H1 (cell line): Measurements from ENCODE around the gene B9D2. TPM values are rescaled to one million over a fixed set of nuclear protein-coding genes. Genes with fewer than 3 reads are reported as not detected.

Experiments used
- CTCF ChIA-PET: fragments of 300-600 bp; sonication (Branson Sonifier 250); formaldehyde crosslinking; loops from one replicate; lab custom pipeline; 2021; ENCODE audit not compliant: partially characterized antibody; lab: Charles Lee
- POLR2A ChIA-PET: fragments of 300-600 bp; sonication (Branson Sonifier 250); formaldehyde crosslinking; loops from one replicate; lab custom pipeline; 2021; ENCODE audit warnings: inconsistent platforms; ENCODE audit not compliant: partially characterized antibody; lab: Charles Lee
- DNase-seq, 2 experiments: peaks; one replicate each; pipeline versions ENCODE4 v3.0.0 to v3.0.0-alpha.2; 2010 to 2022; ENCODE audit warnings: low spot score in 2 of 2, low read depth in 1 of 2, mixed read lengths in 1 of 2
- FAIRE-seq: peaks from 2 replicates; lab custom pipeline; 2011; peaks lifted over from hg19 to GRCh38; lab: Jason Lieb, UNC
- H2AFZ ChIP-seq: 2 replicates; pipeline ENCODE4 v1.8.1; 2012; ENCODE audit warnings: low read length, inconsistent platforms
- H2AK5ac ChIP-seq: 2 replicates; pipeline ENCODE4 v1.6.1; 2013; ENCODE audit warnings: low read depth, low read length
- H2BK120ac ChIP-seq: replicated peaks from 2 replicates; pipeline ENCODE3; 2013; ENCODE audit warnings: low read depth, low read length, inconsistent platforms
- H2BK12ac ChIP-seq: 2 replicates; pipeline ENCODE4 v1.6.1; 2013; ENCODE audit warnings: low read depth, low read length
- H2BK15ac ChIP-seq: 2 replicates; pipeline ENCODE4 v1.6.1; 2013; ENCODE audit warnings: low read length
- H2BK20ac ChIP-seq: 2 replicates; pipeline ENCODE4 v1.6.1; 2013; ENCODE audit warnings: low read length
- H2BK5ac ChIP-seq: 2 replicates; pipeline ENCODE4 v1.6.1; 2013; ENCODE audit warnings: low read depth, low read length
- H3K14ac ChIP-seq: 2 replicates; pipeline ENCODE4 v1.6.1; 2013; ENCODE audit warnings: inconsistent platforms; ENCODE audit not compliant: insufficient read length
- H3K18ac ChIP-seq: 2 replicates; pipeline ENCODE4 v1.6.1; 2013; ENCODE audit warnings: low read length; ENCODE audit errors: extremely low read depth
- H3K23ac ChIP-seq: 2 replicates; pipeline ENCODE4 v1.6.1; 2013; ENCODE audit warnings: inconsistent platforms; ENCODE audit not compliant: insufficient read length
- H3K23me2 ChIP-seq: 2 replicates; pipeline ENCODE4 v1.6.1; 2013; ENCODE audit warnings: low read depth, low read length
- H3K27ac ChIP-seq: 2 replicates; pipeline ENCODE4 v1.6.1; 2011; ENCODE audit warnings: low read depth, low read length, inconsistent platforms
- H3K27me3 ChIP-seq, 4 experiments: replicated peaks in 1 of 4; 1 replicate in 1 of 4; 2 replicates in 3 of 4; pipeline versions ENCODE4 v1.6.1 to v1.8.1; 2011 to 2013; ENCODE audit warnings: low read length in 3 of 4, mild to moderate bottlenecking in 3 of 4, inconsistent platforms in 2 of 4, mixed read lengths in 2 of 4, moderate library complexity in 1 of 4; ENCODE audit not compliant: control insufficient read depth in 3 of 4, insufficient read depth in 3 of 4; ENCODE audit errors: extremely low read depth in 1 of 4
- H3K36me3 ChIP-seq, 4 experiments: 2 replicates each; pipeline versions ENCODE4 v1.6.1 to v1.8.1; 2011 to 2013; ENCODE audit warnings: mild to moderate bottlenecking in 4 of 4, low read length in 3 of 4, moderate library complexity in 2 of 4, control low read depth in 1 of 4, inconsistent platforms in 1 of 4; ENCODE audit not compliant: insufficient read depth in 4 of 4, control insufficient read depth in 2 of 4
- H3K4ac ChIP-seq: replicated peaks from 2 replicates; pipeline ENCODE3; 2013; ENCODE audit warnings: low read length, low read depth, mixed read lengths, inconsistent platforms; ENCODE audit not compliant: insufficient read length
- H3K4me1 ChIP-seq, 4 experiments: replicated peaks in 1 of 4; 1 replicate in 1 of 4; 2 replicates in 3 of 4; pipeline versions ENCODE4 v1.6.1 to v1.8.1; 2011 to 2013; ENCODE audit warnings: low read length in 3 of 4, inconsistent platforms in 2 of 4, mixed read lengths in 1 of 4; ENCODE audit not compliant: insufficient read depth in 4 of 4, control insufficient read depth in 3 of 4
- H3K4me2 ChIP-seq, 2 experiments: 2 replicates each; pipeline versions ENCODE4 v1.6.1 to v1.8.1; 2011 to 2013; ENCODE audit warnings: low read depth in 2 of 2, low read length in 2 of 2, control low read depth in 1 of 2, inconsistent platforms in 1 of 2, mild to moderate bottlenecking in 1 of 2; ENCODE audit not compliant: insufficient read depth in 1 of 2
- H3K4me3 ChIP-seq, 4 experiments: fragments of 200-600, 300-600 bp in 1 of 4; sonication (generic), shearing (Covaris generic), sonication (Bioruptor Twin) in 1 of 4; 2 replicates each; pipeline versions ENCODE4 v1.5.1 to v1.8.1; 2011 to 2016; ENCODE audit warnings: low read length in 4 of 4, low read depth in 3 of 4, control low read depth in 2 of 4, inconsistent platforms in 2 of 4, mild to moderate bottlenecking in 2 of 4, mixed read lengths in 1 of 4, moderate library complexity in 1 of 4; ENCODE audit not compliant: insufficient read depth in 2 of 4; ENCODE audit errors: extremely low read depth in 1 of 4
- H3K56ac ChIP-seq: replicated peaks from 2 replicates; pipeline ENCODE3; 2013; ENCODE audit warnings: low read depth, mild to moderate bottlenecking, mixed read lengths, low read length, inconsistent platforms; ENCODE audit not compliant: insufficient read length
- H3K79me1 ChIP-seq: 2 replicates; pipeline ENCODE4 v1.6.1; 2013; ENCODE audit warnings: low read depth, low read length, control low read depth
- H3K79me2 ChIP-seq, 2 experiments: 2 replicates each; pipeline versions ENCODE4 v1.6.1 to v1.8.1; 2012 to 2013; ENCODE audit warnings: low read length in 2 of 2, mild to moderate bottlenecking in 2 of 2, inconsistent platforms in 1 of 2; ENCODE audit not compliant: insufficient read depth in 2 of 2, control insufficient read depth in 1 of 2
- H3K9ac ChIP-seq, 4 experiments: replicated peaks in 1 of 4; 1 replicate in 1 of 4; 2 replicates in 3 of 4; pipeline versions ENCODE4 v1.6.1 to v1.8.1; 2011 to 2013; ENCODE audit warnings: low read depth in 3 of 4, low read length in 3 of 4, control low read depth in 2 of 4, mild to moderate bottlenecking in 2 of 4, moderate library complexity in 2 of 4, inconsistent platforms in 1 of 4; ENCODE audit errors: extremely low read depth in 1 of 4
- H3K9me3 ChIP-seq, 2 experiments: 2 replicates each; pipeline versions ENCODE4 v1.6.1 to v1.8.1; 2012 to 2013; ENCODE audit warnings: mild to moderate bottlenecking in 2 of 2, moderate library complexity in 2 of 2, control low read depth in 1 of 2, inconsistent platforms in 1 of 2, low read depth in 1 of 2, low read length in 1 of 2, mixed read lengths in 1 of 2; ENCODE audit not compliant: insufficient read depth in 2 of 2
- H4K20me1 ChIP-seq, 2 experiments: replicated peaks in 1 of 2; 2 replicates each; pipeline versions ENCODE3 to v1.8.1; 2011 to 2013; ENCODE audit warnings: inconsistent platforms in 2 of 2, low read length in 2 of 2, mild to moderate bottlenecking in 1 of 2; ENCODE audit not compliant: insufficient read depth in 2 of 2, control insufficient read depth in 1 of 2
- H4K5ac ChIP-seq: 2 replicates; pipeline ENCODE4 v1.6.1; 2013; ENCODE audit warnings: low read length, low read depth, mixed read lengths, inconsistent platforms; ENCODE audit not compliant: insufficient read length
- H4K8ac ChIP-seq: 2 replicates; pipeline ENCODE4 v1.8.0; 2013; ENCODE audit warnings: mild to moderate bottlenecking, moderate library complexity, low read length, inconsistent platforms; ENCODE audit not compliant: insufficient read depth; ENCODE audit errors: extremely low read depth
- H4K91ac ChIP-seq: replicated peaks from 2 replicates; pipeline ENCODE3; 2013; ENCODE audit warnings: low read length, mixed read lengths, inconsistent platforms; ENCODE audit not compliant: insufficient read length
- FOSL1 ChIP-seq: IDR thresholded peaks from 2 replicates; pipeline ENCODE4 v1.6.1; 2011; ENCODE audit warnings: mild to moderate bottlenecking, low read depth, low read length, moderate library complexity; ENCODE audit not compliant: insufficient read depth
- HDAC6 ChIP-seq: IDR thresholded peaks from one replicate; pipeline ENCODE4 v1.7.1; 2012; ENCODE audit warnings: low read depth, mild to moderate bottlenecking, inconsistent platforms, low read length, moderate library complexity
- JUND ChIP-seq: IDR thresholded peaks from 2 replicates; pipeline ENCODE4 v1.6.1; 2011; ENCODE audit warnings: mild to moderate bottlenecking, improper control_type of control experiment, low read length
- KDM5A ChIP-seq: fragments of 200-600 bp; IDR thresholded peaks from 2 replicates; pipeline ENCODE4 v1.7.1; 2012; ENCODE audit warnings: mild to moderate bottlenecking, low read length, inconsistent platforms, mixed read lengths
- PHF8 ChIP-seq: fragments of 200-600 bp; sonication (generic); conservative IDR thresholded peaks from 2 replicates; pipeline ENCODE4 v1.7.1; 2012; ENCODE audit warnings: low read depth, mild to moderate bottlenecking, inconsistent platforms, low read length, moderate library complexity
- POLR2AphosphoS5 ChIP-seq: IDR thresholded peaks from 2 replicates; pipeline ENCODE4 v1.6.1; 2011; ENCODE audit warnings: low read depth, low read length
- SAP30 ChIP-seq: fragments of 300-600 bp; sonication (generic); IDR thresholded peaks from 2 replicates; pipeline ENCODE4 v1.7.1; 2012; ENCODE audit warnings: low read length, moderate library complexity, mild to moderate bottlenecking, inconsistent platforms; ENCODE audit not compliant: insufficient read depth, insufficient replicate concordance
- SIX5 ChIP-seq: IDR thresholded peaks from 2 replicates; pipeline ENCODE4 v1.6.1; 2011; ENCODE audit warnings: mild to moderate bottlenecking, low read depth, low read length
- TCF12 ChIP-seq: IDR thresholded peaks from 2 replicates; pipeline ENCODE4 v1.6.1; 2011; ENCODE audit warnings: low read depth, mild to moderate bottlenecking, low read length
- WGBS, 2 experiments: shearing (Covaris generic) in 1 of 2; methylation state at CpG; one replicate each; pipeline versions ENCODE4 v1.1.6 to v1.1.7; 2013 to 2015; ENCODE audit warnings: low lambda C conversion rate in 2 of 2, mixed read lengths in 2 of 2, inconsistent platforms in 1 of 2, low coverage in 1 of 2, missing lambda C conversion rate in 1 of 2; ENCODE audit not compliant: insufficient replicate concordance in 2 of 2, insufficient coverage in 1 of 2, insufficient read length in 1 of 2; ENCODE audit errors: extremely low coverage in 1 of 2, missing lambda C conversion rate in 1 of 2; 5-methylcytosine and 5-hydroxymethylcytosine counted together
- polyA plus RNA-seq, 7 experiments: library from polyadenylated mRNA; depleted of rRNA in 3 of 7; stranded (reverse) in 5 of 7; unstranded in 2 of 7; fragments of >200 nt in 5 of 7; fragments of 200-250 nt in 2 of 7; gene quantifications; 1 replicate in 5 of 7; 2 replicates in 1 of 7; 4 replicates in 1 of 7; pipeline versions ENCODE4 v1.2.1 to v1.2.3, GENCODE V29; 2011 to 2013; ENCODE audit warnings: missing spikeins in 2 of 7, mixed read lengths in 2 of 7
- total RNA-seq: library from RNA; stranded (reverse); fragmentation: NEBNext Ultra II Directional; extraction: Animal tissue kit (Norgen Biotek cat#: 25700); gene quantifications from 2 replicates; pipeline ENCODE4 v1.2.1, GENCODE V29; 2021
- TF ChIP-seq, protein P1 (sequence below): IDR thresholded peaks from 2 replicates; pipeline ENCODE4 v1.6.1; 2011; ENCODE audit warnings: low read length, improper control_type of control experiment

B9D2 gene
- total and polyA plus RNA-seq, 2 of the 8 experiments (the other 6 are each of a cell fraction or from before 2014, with no cell fraction given): 4.9 to 6.3 TPM

DNA sequence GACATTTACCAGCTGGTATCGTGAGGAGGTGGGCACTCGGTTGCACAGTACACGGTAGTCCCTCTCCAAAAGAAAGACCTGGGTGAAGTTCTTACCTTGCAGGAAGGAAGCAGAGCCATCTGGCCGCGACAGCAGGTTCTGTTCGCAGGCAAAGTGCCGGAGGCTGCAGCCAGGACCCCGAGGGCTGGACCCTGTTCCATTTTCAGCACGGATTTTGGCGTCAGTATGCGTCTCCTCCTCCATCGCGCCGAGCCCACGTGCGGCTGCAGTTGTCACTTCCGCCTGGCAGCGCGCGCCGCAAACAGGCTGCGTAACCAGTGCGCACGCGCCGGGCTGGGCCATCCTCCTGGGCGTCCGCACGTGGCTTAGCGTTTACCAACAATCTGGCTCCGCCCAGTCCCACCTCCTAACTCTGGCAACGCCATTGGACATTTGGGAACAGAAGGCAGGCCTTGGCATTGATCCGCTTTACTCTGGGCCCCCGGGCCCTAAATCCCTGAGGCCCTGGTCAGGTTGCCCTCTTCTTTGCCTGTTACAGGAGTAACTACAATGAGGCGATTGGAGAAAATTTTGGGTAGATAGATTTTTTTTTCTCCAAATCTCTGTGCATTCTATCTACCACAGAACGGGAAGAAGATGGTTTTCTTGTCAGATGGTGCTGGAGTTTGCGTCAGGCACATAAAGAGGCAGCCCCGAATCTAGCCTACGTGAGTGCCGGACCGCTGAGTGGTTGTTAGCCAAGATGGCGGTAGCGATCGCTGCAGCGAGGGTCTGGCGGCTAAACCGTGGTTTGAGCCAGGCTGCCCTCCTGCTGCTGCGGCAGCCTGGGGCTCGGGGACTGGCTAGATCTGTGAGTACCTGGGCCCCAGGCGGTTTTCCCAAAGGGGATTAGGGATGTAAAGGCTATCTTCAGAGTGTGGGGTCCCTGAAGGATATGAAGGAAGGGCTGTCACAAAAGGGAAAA, 33.4 kb upstream of the B9D2 start, which contains the start of the genes BCKDHA and EXOSC5:
Gene BCKDHA (plus strand): TSS at position 733 of the 964 bp plus-strand sequence. CDS start 10 bp downstream, at position 743.
Gene EXOSC5 (minus strand): TSS at position 274 of the 964 bp plus-strand sequence. CDS start 31 bp downstream, at position 243.
- Histone ChIP-seq H3K9ac (peak within 1 kb of the TSS; percentile 84 to 96 (median 89)), H3K4me3 (peak within 1 kb of the TSS; percentile 85 to 99 (median 98)), H3K79me1 (peaks cover 10% of the 10 kb centered on the region; the same call in 1 of the 2 replicates), H3K23ac (no peak within 1 kb of the TSS), H2AFZ (peak within 1 kb of the TSS; percentile 82), H3K18ac (peak within 1 kb of the TSS; percentile 73; the same call in 1 of the 2 replicates), H3K4me2 (peak within 1 kb of the TSS; percentile 90 to 92), H3K79me2 (peaks cover 0 to 33% of the 10 kb centered on the region in 2 experiments; a peak in 2 of 4 replicates), H3K4ac (peak within 1 kb of the TSS; percentile 17), H3K27me3 (no peaks in the 10 kb centered on the region), H3K27ac (peak within 1 kb of the TSS; percentile 96), H4K5ac (no peak within 1 kb of the TSS), H4K91ac (no peak within 1 kb of the TSS), H4K8ac (no peak within 1 kb of the TSS), H2BK120ac (no peak within 1 kb of the TSS), H3K56ac (no peak within 1 kb of the TSS), H3K36me3 (no peaks in the 10 kb centered on the region), H3K14ac (no peak within 1 kb of the TSS), H3K23me2 (peaks cover 4% of the 10 kb centered on the region), H2BK12ac (no peak within 1 kb of the TSS), H2BK5ac (peak within 1 kb of the TSS; percentile 95), H3K9me3 (no peaks in the 10 kb centered on the region), H3K4me1 (peaks cover 0 to 5% (median 0%) of the 10 kb centered on the region in 4 experiments; a peak in 5 of 7 replicates), H2AK5ac (no peak within 1 kb of the TSS; the same call in 1 of the 2 replicates), H2BK20ac (no peak within 1 kb of the TSS), H4K20me1 (no peaks in the 10 kb centered on the region), H2BK15ac (no peak within 1 kb of the TSS)
- 2% methylated on average over 50 of the region's 50 CpGs; no CpG with 5 or more reads in 1 of the 2 experiments for WGBS, 2 experiments
- FAIRE-seq (peak; percentile 52), DNase-seq (peak; percentile 96 to 98)
- POLR2A ChIA-PET: interaction anchor here (1.1 to 2.5 kb wide), 4 partner anchors 11 to 42 kb away, joined by 3 to 10 read pairs (median 8); partner anchors contain the start of genes B3GNT8 and DMAC2
- CTCF ChIA-PET: no interaction called here
- TF ChIP-seq TCF12 (no peak), SIX5 (no peak), SAP30 (peak; percentile 99), KDM5A (peak; percentile 66), POLR2AphosphoS5 (peak; percentile 83; the same call in 1 of the 2 replicates), PHF8 (peak; percentile 75), JUND (0 out of 2 replicates have a peak, but pooled peaks have one; percentile 11), FOSL1 (peak; percentile 58; the same call in 1 of the 2 replicates), HDAC6 (no peak)
- TF ChIP-seq, protein P1, sequence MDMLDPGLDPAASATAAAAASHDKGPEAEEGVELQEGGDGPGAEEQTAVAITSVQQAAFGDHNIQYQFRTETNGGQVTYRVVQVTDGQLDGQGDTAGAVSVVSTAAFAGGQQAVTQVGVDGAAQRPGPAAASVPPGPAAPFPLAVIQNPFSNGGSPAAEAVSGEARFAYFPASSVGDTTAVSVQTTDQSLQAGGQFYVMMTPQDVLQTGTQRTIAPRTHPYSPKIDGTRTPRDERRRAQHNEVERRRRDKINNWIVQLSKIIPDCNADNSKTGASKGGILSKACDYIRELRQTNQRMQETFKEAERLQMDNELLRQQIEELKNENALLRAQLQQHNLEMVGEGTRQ: peak; percentile 83
